ENCODE data around the gene GLOD5. TPM values are rescaled to one million over a fixed set of nuclear protein-coding genes. Genes with fewer than 3 reads are reported as not detected.

GLOD5 gene
- total RNA-seq, 1 donor from 2014 or later, result not detected

DNA sequence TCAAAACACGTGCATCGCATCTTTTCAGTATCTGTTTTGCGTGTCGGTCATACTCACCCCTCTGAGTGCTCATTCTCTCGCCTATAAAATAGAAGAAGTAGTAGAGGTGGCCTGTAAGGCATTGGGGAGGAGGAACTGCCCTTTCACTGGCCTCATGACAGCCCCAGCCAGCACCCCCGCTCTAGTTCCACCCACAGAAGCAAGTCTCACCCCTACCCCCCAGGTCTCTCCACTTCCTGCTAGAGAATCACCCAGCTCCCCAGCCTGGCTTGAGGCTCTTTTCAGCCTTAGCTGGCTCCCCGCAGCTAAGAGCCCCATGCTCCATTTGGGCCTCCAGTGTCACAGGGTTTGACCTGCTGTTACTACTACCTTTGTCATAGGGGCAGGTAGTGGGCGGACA, 52.1 kb downstream of the GLOD5 start:
- DNase-seq (ENCODE audit: low read depth) (no peak), FAIRE-seq (no peak)
- Histone ChIP-seq H3K27ac (ENCODE audit: low read depth, low read length) (no peak overlapping the region), H2AFZ (ENCODE audit: low read depth, low read length) (no peak overlapping the region), H3K36me3 (ENCODE audit: insufficient read depth, low read length) (no peaks in the 10 kb centered on the region), H3K4me2 (ENCODE audit: low read length) (no peak overlapping the region), H3K4me3 (ENCODE audit: insufficient read depth, low read depth, low read length) (no peak overlapping the region), H3K79me2 (ENCODE audit: insufficient read depth, low read length) (no peaks in the 10 kb centered on the region), H3K9me3 (ENCODE audit: insufficient read depth, low read depth, low read length) (no peaks in the 10 kb centered on the region), H3K27me3 (ENCODE audit: insufficient read depth, low read length) (no peaks in the 10 kb centered on the region), H4K20me1 (ENCODE audit: insufficient read depth, low read length) (no peaks in the 10 kb centered on the region), H3K4me1 (ENCODE audit: insufficient read depth, low read length) (no peaks in the 10 kb centered on the region), H3K9ac (ENCODE audit: low read length) (no peak overlapping the region)
- H3K4me1 Mint-ChIP-seq (ENCODE audit: low read depth, unreplicated experiment), result no peaks in the 10 kb centered on the region
- no peak overlapping the region for H3K27ac Mint-ChIP-seq (ENCODE audit: unreplicated experiment)
- no peaks in the 10 kb centered on the region for H3K36me3 Mint-ChIP-seq (ENCODE audit: low read depth, unreplicated experiment)
- TF ChIP-seq, protein P1, sequence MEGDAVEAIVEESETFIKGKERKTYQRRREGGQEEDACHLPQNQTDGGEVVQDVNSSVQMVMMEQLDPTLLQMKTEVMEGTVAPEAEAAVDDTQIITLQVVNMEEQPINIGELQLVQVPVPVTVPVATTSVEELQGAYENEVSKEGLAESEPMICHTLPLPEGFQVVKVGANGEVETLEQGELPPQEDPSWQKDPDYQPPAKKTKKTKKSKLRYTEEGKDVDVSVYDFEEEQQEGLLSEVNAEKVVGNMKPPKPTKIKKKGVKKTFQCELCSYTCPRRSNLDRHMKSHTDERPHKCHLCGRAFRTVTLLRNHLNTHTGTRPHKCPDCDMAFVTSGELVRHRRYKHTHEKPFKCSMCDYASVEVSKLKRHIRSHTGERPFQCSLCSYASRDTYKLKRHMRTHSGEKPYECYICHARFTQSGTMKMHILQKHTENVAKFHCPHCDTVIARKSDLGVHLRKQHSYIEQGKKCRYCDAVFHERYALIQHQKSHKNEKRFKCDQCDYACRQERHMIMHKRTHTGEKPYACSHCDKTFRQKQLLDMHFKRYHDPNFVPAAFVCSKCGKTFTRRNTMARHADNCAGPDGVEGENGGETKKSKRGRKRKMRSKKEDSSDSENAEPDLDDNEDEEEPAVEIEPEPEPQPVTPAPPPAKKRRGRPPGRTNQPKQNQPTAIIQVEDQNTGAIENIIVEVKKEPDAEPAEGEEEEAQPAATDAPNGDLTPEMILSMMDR (IDR thresholded peaks at IDR 0.05; ENCODE audit: insufficient read depth, low read depth, low read length), result no peak
- TF ChIP-seq EZH2 (IDR thresholded peaks at IDR 0.05; ENCODE audit: insufficient read depth, low read length), result no peak
- H3K4me3 Mint-ChIP-seq (ENCODE audit: unreplicated experiment), result no peak overlapping the region
- H3K9me3 Mint-ChIP-seq (ENCODE audit: unreplicated experiment), result no peaks in the 10 kb centered on the region
- H3K27me3 Mint-ChIP-seq (ENCODE audit: low read depth, unreplicated experiment), result no peaks in the 10 kb centered on the region

DNA sequence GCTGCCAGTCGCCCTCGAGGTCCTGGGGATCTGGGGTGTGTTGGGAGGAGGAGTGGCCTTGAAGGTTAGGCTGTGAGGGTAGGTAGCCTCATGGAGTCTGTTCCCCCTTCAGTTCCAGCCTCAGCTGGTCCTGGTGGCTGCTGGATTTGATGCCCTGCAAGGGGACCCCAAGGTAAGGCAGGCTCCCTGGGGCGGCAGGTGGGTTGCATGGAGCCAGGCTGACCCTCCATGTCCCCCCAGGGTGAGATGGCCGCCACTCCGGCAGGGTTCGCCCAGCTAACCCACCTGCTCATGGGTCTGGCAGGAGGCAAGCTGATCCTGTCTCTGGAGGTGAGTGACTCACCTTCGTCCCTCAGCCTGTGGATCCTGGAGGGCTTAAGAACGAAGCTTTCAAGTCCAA, 53.2 kb downstream of the GLOD5 start:
- no peaks in the 10 kb centered on the region for H3K4me1 ChIP-seq (ENCODE audit: insufficient read depth, low read length)
- H3K36me3 ChIP-seq (ENCODE audit: insufficient read depth, low read length), result no peaks in the 10 kb centered on the region
- no peaks in the 10 kb centered on the region for H3K27me3 Mint-ChIP-seq (ENCODE audit: low read depth, unreplicated experiment)
- H3K27me3 ChIP-seq (ENCODE audit: insufficient read depth, low read length), result no peaks in the 10 kb centered on the region
- no peaks in the 10 kb centered on the region for H3K79me2 ChIP-seq (ENCODE audit: insufficient read depth, low read length)
- H3K4me3 ChIP-seq (ENCODE audit: insufficient read depth, low read depth, low read length), result no peak overlapping the region
- no peak overlapping the region for H3K27ac ChIP-seq (ENCODE audit: low read depth, low read length)
- no peak overlapping the region for H3K4me3 Mint-ChIP-seq (ENCODE audit: unreplicated experiment)
- no peaks in the 10 kb centered on the region for H3K36me3 Mint-ChIP-seq (ENCODE audit: low read depth, unreplicated experiment)
- H3K4me2 ChIP-seq (ENCODE audit: low read length), result no peak overlapping the region
- no peak for FAIRE-seq
- H3K9ac ChIP-seq (ENCODE audit: low read length), result no peak overlapping the region
- no peaks in the 10 kb centered on the region for H4K20me1 ChIP-seq (ENCODE audit: insufficient read depth, low read length)
- TF ChIP-seq, protein P1 (IDR thresholded peaks at IDR 0.05; ENCODE audit: insufficient read depth, low read depth, low read length), result no peak
- no peak for TF ChIP-seq EZH2 (IDR thresholded peaks at IDR 0.05; ENCODE audit: insufficient read depth, low read length)
- H3K9me3 ChIP-seq (ENCODE audit: insufficient read depth, low read depth, low read length), result no peaks in the 10 kb centered on the region
- H3K27ac Mint-ChIP-seq (ENCODE audit: unreplicated experiment), result no peak overlapping the region
- no peaks in the 10 kb centered on the region for H3K4me1 Mint-ChIP-seq (ENCODE audit: low read depth, unreplicated experiment)
- H2AFZ ChIP-seq (ENCODE audit: low read depth, low read length), result no peak overlapping the region
- no peaks in the 10 kb centered on the region for H3K9me3 Mint-ChIP-seq (ENCODE audit: unreplicated experiment)
- no peak for DNase-seq (ENCODE audit: low read depth)

DNA sequence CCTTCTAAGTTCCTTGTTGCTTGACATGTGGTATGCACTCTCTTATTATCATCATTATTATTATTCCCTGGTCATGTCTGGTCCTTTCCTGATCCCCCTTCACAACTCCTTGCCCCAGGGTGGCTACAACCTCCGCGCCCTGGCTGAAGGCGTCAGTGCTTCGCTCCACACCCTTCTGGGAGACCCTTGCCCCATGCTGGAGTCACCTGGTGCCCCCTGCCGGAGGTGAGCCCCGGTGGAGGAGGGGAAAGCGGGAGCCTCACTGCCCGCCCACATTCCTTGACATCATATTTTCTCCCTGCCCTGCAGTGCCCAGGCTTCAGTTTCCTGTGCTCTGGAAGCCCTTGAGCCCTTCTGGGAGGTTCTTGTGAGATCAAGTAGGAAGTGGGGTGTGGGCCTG, 53.7 kb downstream of the GLOD5 start:
- no peak for FAIRE-seq
- H3K27ac Mint-ChIP-seq (ENCODE audit: unreplicated experiment), result no peak overlapping the region
- H3K4me2 ChIP-seq (ENCODE audit: low read length), result no peak overlapping the region
- no peaks in the 10 kb centered on the region for H3K9me3 Mint-ChIP-seq (ENCODE audit: unreplicated experiment)
- no peak overlapping the region for H3K9ac ChIP-seq (ENCODE audit: low read length)
- H3K36me3 Mint-ChIP-seq (ENCODE audit: low read depth, unreplicated experiment), result no peaks in the 10 kb centered on the region
- H3K4me3 Mint-ChIP-seq (ENCODE audit: unreplicated experiment), result no peak overlapping the region
- H3K79me2 ChIP-seq (ENCODE audit: insufficient read depth, low read length), result no peaks in the 10 kb centered on the region
- no peaks in the 10 kb centered on the region for H3K27me3 ChIP-seq (ENCODE audit: insufficient read depth, low read length)
- no peaks in the 10 kb centered on the region for H3K4me1 ChIP-seq (ENCODE audit: insufficient read depth, low read length)
- no peaks in the 10 kb centered on the region for H3K27me3 Mint-ChIP-seq (ENCODE audit: low read depth, unreplicated experiment)
- no peak overlapping the region for H2AFZ ChIP-seq (ENCODE audit: low read depth, low read length)
- H3K27ac ChIP-seq (ENCODE audit: low read depth, low read length), result no peak overlapping the region
- no peaks in the 10 kb centered on the region for H3K36me3 ChIP-seq (ENCODE audit: insufficient read depth, low read length)
- no peaks in the 10 kb centered on the region for H4K20me1 ChIP-seq (ENCODE audit: insufficient read depth, low read length)
- TF ChIP-seq, protein P1 (IDR thresholded peaks at IDR 0.05; ENCODE audit: insufficient read depth, low read depth, low read length), result no peak
- no peak for TF ChIP-seq EZH2 (IDR thresholded peaks at IDR 0.05; ENCODE audit: insufficient read depth, low read length)
- H3K9me3 ChIP-seq (ENCODE audit: insufficient read depth, low read depth, low read length), result no peaks in the 10 kb centered on the region
- no peaks in the 10 kb centered on the region for H3K4me1 Mint-ChIP-seq (ENCODE audit: low read depth, unreplicated experiment)
- no peak for DNase-seq (ENCODE audit: low read depth)
- no peak overlapping the region for H3K4me3 ChIP-seq (ENCODE audit: insufficient read depth, low read depth, low read length)
